A673 (cell line): Measurements from ENCODE around the gene RRH. TPM values are rescaled to one million over a fixed set of nuclear protein-coding genes. Genes with fewer than 3 reads are reported as not detected.

ENCODE experiments used
- BruUV-seq: library from RNA; stranded (reverse); fragments of 400-500 nt; replicated peaks from 2 replicates; lab custom pipeline; 2021; lab: Mats Ljungman, UMichigan
- CTCF ChIA-PET: fragments of 300-600 bp; sonication (Branson Sonifier 250); formaldehyde crosslinking; loops from one replicate; lab custom pipeline; 2022; ENCODE audit warnings: antibody characterized with exemption; lab: Charles Lee
- POLR2A ChIA-PET: fragments of 300-600 bp; sonication (Branson Sonifier 250); formaldehyde crosslinking; loops from one replicate; lab custom pipeline; 2022; ENCODE audit warnings: antibody characterized with exemption; ENCODE audit not compliant: low non-redundant PET; lab: Charles Lee
- DNase-seq: peaks from one replicate; pipeline ENCODE4 v3.0.0-alpha.2; 2015; ENCODE audit warnings: low spot score
- H3K27ac ChIP-seq: fragments of 200-600 bp; sonication (generic); 2 replicates; pipeline ENCODE4 v1.5.1; 2016; ENCODE audit warnings: mixed run types, low read depth, mild to moderate bottlenecking, mixed read lengths, antibody characterized with exemption, low read length; ENCODE audit not compliant: poor library complexity, severe bottlenecking
- H3K27me3 ChIP-seq: fragments of 200-600 bp; sonication (generic); replicated peaks from 2 replicates; pipeline ENCODE4 v1.6.1; 2017; ENCODE audit warnings: mixed run types, low read depth, mild to moderate bottlenecking, mixed read lengths, antibody characterized with exemption, low read length; ENCODE audit not compliant: insufficient read depth, poor library complexity
- H3K36me3 ChIP-seq: fragments of 200-600 bp; sonication (generic); 2 replicates; pipeline ENCODE4 v1.6.1; 2016; ENCODE audit warnings: mixed run types, mild to moderate bottlenecking, mixed read lengths, antibody characterized with exemption, low read length; ENCODE audit not compliant: insufficient read depth, poor library complexity, severe bottlenecking
- H3K4me1 ChIP-seq: fragments of 200-600 bp; sonication (generic); 2 replicates; pipeline ENCODE4 v1.6.1; 2017; ENCODE audit warnings: mixed run types, mild to moderate bottlenecking, mixed read lengths, antibody characterized with exemption, low read length; ENCODE audit not compliant: insufficient read depth, poor library complexity, severe bottlenecking
- H3K4me3 ChIP-seq: fragments of 200-600 bp; sonication (generic); 2 replicates; pipeline ENCODE4 v1.5.1; 2016; ENCODE audit warnings: low read depth, mixed run types, mild to moderate bottlenecking, mixed read lengths, low read length; ENCODE audit not compliant: poor library complexity, severe bottlenecking
- H3K9me3 ChIP-seq: fragments of 200-600 bp; sonication (generic); 2 replicates; pipeline ENCODE4 v1.6.1; 2016; ENCODE audit warnings: mixed run types, low read depth, mild to moderate bottlenecking, mixed read lengths, antibody characterized with exemption, low read length; ENCODE audit not compliant: poor library complexity, severe bottlenecking
- EZH2 ChIP-seq: fragments of 200-600 bp; sonication (generic); IDR thresholded peaks from 2 replicates; pipeline ENCODE4 v1.6.1; 2017; ENCODE audit warnings: borderline replicate concordance, low read depth, mild to moderate bottlenecking, mixed read lengths, antibody characterized with exemption, low read length; ENCODE audit not compliant: poor library complexity, severe bottlenecking
- intact Hi-C: fragments of 100-400 bp; cut with micrococcal nuclease; formaldehyde crosslinking; loops from one replicate; pipeline ENCODE4 v1.10.0; 2022; ENCODE audit not compliant: unreplicated experiment
- total RNA-seq: library from RNA; stranded (reverse); gene quantifications from 2 replicates; pipeline ENCODE4 v1.2.3, GENCODE V29; 2021
- TF ChIP-seq, protein P1 (sequence below): fragments of 300-800, 200-600 bp; sonication (generic); conservative IDR thresholded peaks from 2 replicates; pipeline ENCODE4 v1.5.1; 2017; ENCODE audit warnings: low read depth, mild to moderate bottlenecking, antibody characterized with exemption, low read length, moderate library complexity, mixed read lengths

The RRH gene
- total RNA-seq, 1 experiment from 2014 or later, result 0.47 TPM

DNA sequence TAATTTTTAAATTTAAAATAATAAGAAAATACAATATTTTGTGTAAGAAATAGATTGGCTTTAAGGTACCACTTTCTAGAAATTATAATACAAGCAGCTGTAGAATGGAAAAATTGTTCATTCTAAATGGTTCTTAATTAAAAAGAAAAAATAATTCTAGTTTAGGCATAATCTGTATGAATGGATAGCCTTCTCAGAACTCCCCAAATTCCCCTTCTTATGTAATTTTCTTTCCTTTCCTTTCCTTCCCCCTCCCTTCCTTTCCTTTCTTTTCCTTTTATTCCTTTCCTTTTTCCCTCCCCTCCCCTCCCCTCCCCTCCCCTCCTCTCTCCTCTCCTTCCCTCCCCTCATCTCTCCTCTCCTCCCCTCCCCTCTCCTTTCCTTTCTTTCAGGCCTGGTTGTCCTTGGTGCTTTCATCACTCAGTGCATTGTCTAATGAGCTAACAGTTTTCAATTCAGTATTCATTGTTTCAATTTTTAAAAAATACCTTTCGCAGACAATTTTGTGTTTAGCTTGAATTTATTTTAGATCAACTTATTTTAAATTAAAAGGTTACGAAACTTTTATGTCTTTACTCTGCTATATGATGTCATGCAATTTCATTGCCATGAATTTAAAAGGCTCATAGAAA lies 49.0 kb downstream of the RRH start:
- Histone ChIP-seq H3K9me3 (no peaks in the 10 kb centered on the region), H3K27ac (no peak overlapping the region), H3K27me3 (no peaks in the 10 kb centered on the region), H3K36me3 (no peaks in the 10 kb centered on the region), H3K4me3 (no peak overlapping the region), H3K4me1 (no peaks in the 10 kb centered on the region)
- DNase-seq, result no peak
- POLR2A ChIA-PET, result no interaction called here
- CTCF ChIA-PET, result no interaction called here
- intact Hi-C loops, result no loop called here
- no peak for TF ChIP-seq EZH2
- TF ChIP-seq, protein P1, sequence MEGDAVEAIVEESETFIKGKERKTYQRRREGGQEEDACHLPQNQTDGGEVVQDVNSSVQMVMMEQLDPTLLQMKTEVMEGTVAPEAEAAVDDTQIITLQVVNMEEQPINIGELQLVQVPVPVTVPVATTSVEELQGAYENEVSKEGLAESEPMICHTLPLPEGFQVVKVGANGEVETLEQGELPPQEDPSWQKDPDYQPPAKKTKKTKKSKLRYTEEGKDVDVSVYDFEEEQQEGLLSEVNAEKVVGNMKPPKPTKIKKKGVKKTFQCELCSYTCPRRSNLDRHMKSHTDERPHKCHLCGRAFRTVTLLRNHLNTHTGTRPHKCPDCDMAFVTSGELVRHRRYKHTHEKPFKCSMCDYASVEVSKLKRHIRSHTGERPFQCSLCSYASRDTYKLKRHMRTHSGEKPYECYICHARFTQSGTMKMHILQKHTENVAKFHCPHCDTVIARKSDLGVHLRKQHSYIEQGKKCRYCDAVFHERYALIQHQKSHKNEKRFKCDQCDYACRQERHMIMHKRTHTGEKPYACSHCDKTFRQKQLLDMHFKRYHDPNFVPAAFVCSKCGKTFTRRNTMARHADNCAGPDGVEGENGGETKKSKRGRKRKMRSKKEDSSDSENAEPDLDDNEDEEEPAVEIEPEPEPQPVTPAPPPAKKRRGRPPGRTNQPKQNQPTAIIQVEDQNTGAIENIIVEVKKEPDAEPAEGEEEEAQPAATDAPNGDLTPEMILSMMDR, result no peak
- no TSS peak for BruUV-seq

DNA sequence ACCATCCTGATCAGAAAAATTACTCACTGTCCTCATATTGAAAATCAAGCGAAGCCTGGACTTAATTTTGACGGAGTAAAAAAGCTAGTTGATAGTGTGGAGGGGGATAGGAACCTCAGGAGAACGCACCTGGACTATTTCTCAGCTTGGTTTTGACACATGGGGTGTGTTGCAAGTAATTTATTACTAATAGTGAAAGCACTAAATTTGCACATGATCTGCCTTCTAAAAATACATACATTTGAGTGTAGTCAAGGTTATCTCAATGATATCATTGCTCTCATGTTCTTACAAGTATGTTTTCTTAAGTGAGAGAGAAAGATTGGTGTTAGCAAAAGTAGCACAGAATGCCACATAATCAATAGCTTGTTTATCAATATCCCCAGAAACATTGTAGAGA lies 49.6 kb downstream of the RRH start:
- no peak for DNase-seq
- Histone ChIP-seq H3K27ac (no peak overlapping the region), H3K4me1 (no peaks in the 10 kb centered on the region), H3K36me3 (no peaks in the 10 kb centered on the region), H3K9me3 (no peaks in the 10 kb centered on the region), H3K27me3 (no peaks in the 10 kb centered on the region), H3K4me3 (no peak overlapping the region)
- CTCF ChIA-PET, result no interaction called here
- no TSS peak for BruUV-seq
- intact Hi-C loops, result no loop called here
- TF ChIP-seq, protein P1, result no peak
- TF ChIP-seq EZH2, result no peak
- POLR2A ChIA-PET, result no interaction called here

DNA sequence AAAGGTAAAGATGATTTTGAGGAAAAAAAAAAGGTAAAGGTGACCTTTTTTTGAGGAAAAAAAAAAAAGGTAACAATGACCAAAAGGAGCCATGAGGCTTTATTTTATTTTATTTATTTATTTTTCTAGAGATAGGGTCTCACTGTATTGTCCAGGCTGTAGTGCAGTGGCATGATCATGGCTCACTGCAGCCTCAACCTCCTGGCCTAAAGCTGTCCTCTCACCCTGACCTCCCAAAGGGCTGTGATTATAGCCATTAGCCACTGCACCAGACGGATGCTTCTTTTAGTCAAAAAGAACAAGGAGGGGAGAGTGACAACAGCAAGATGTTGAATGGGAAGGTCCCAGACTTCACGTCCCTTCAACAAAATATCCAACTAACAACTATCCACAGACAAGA lies 50.6 kb downstream of the RRH start:
- H3K36me3 ChIP-seq, result no peaks in the 10 kb centered on the region
- H3K4me3 ChIP-seq, result no peak overlapping the region
- H3K27ac ChIP-seq, result no peak overlapping the region
- TF ChIP-seq, protein P1, result no peak
- no peak for TF ChIP-seq EZH2
- intact Hi-C loops, result no loop called here
- CTCF ChIA-PET, result no interaction called here
- BruUV-seq, result no TSS peak
- H3K9me3 ChIP-seq, result no peaks in the 10 kb centered on the region
- no peaks in the 10 kb centered on the region for H3K27me3 ChIP-seq
- no peak for DNase-seq
- POLR2A ChIA-PET, result no interaction called here
- no peaks in the 10 kb centered on the region for H3K4me1 ChIP-seq
